Measurements from ENCODE around the gene TREML1.

TREML1 gene

GRCh38 chr6:41155132-41155805 lies 1.1 kb upstream of the TREML1 start:
- no peak overlapping the region for H3K27ac ChIP-seq
- no peak for TF ChIP-seq CTCF (conservative IDR thresholded peaks at IDR 0.05; ENCODE audit: low read depth)
- POLR2A ChIA-PET (ENCODE audit: low non-redundant PET): no interaction called here
- CTCF ChIA-PET: no interaction called here
- DNase-seq (ENCODE audit: low spot score): no peak

- CTCF ChIA-PET: interaction anchor here (0.5 kb wide), 1 partner anchor 12 kb away, joined by 3 read pairs; no protein-coding TSS in a partner anchor
- no peak for TF ChIP-seq CTCF (conservative IDR thresholded peaks at IDR 0.05; ENCODE audit: low read depth)
- no peak for DNase-seq (ENCODE audit: low spot score)
- POLR2A ChIA-PET (ENCODE audit: low non-redundant PET): no interaction called here
- no peak overlapping the region for H3K27ac ChIP-seq
These were observed 696 bp downstream of the TREML1 start for GRCh38 chr6:41153451-41153850.

- DNase-seq (ENCODE audit: low spot score): no peak
- ChIA-PET POLR2A (ENCODE audit: low non-redundant PET) (no interaction called here), CTCF (no interaction called here)
- no peak for TF ChIP-seq CTCF (conservative IDR thresholded peaks at IDR 0.05; ENCODE audit: low read depth)
- H3K27ac ChIP-seq: no peak overlapping the region
These were observed 3.5 kb downstream of the TREML1 start for GRCh38 chr6:41150671-41151070.

GRCh38 chr6:41147917-41148316 lies 6.2 kb downstream of the TREML1 start:
- ChIA-PET CTCF (interaction anchor here (0.6 kb wide), 2 partner anchors 49 to 417 kb away, joined by 3 to 4 read pairs; no protein-coding TSS in a partner anchor), POLR2A (ENCODE audit: low non-redundant PET) (no interaction called here)
- TF ChIP-seq CTCF (conservative IDR thresholded peaks at IDR 0.05; ENCODE audit: low read depth): no peak
- DNase-seq (ENCODE audit: low spot score): no peak
- no peak overlapping the region for H3K27ac ChIP-seq

GRCh38 chr6:41136911-41137310 lies 17.2 kb downstream of the TREML1 start:
- CTCF ChIA-PET: interaction anchor here (0.5 kb wide), 1 partner anchor 16 kb away, joined by 4 read pairs; no protein-coding TSS in a partner anchor
- DNase-seq (ENCODE audit: low spot score): no peak
- no peak overlapping the region for H3K27ac ChIP-seq
- no peak for TF ChIP-seq CTCF (conservative IDR thresholded peaks at IDR 0.05; ENCODE audit: low read depth)
- POLR2A ChIA-PET (ENCODE audit: low non-redundant PET): no interaction called here

- H3K27ac ChIP-seq: no peak overlapping the region
- ChIA-PET POLR2A (ENCODE audit: low non-redundant PET) (no interaction called here), CTCF (no interaction called here)
- no peak for DNase-seq (ENCODE audit: low spot score)
- no peak for TF ChIP-seq CTCF (conservative IDR thresholded peaks at IDR 0.05; ENCODE audit: low read depth)
These were observed 18.9 kb downstream of the TREML1 start for GRCh38 chr6:41135062-41135832.
